SK-N-SH treated with all-trans-retinoic acid at 6 μM for 48 hours (cell line): ENCODE measurements around the gene ADARB2.

Experiments used
- ATAC-seq: fragments of 200-7000 bp; cut with Tn5 transposase; 3 replicates; pipeline ENCODE4 v1.9.1; 2020; ENCODE audit warnings: mild to moderate bottlenecking, moderate library complexity
- ARNTL ChIP-seq: fragments of 450-650 bp; formaldehyde crosslinking; IDR thresholded peaks from 2 replicates; pipeline ENCODE4 v1.5.0; 2020; ENCODE audit warnings: low read depth, mild to moderate bottlenecking, moderate library complexity, borderline replicate concordance
- BACH2 ChIP-seq: fragments of 250-450 bp; sonication (Bioruptor Pico); IDR thresholded peaks from 2 replicates; pipeline ENCODE4 v1.9.0; 2021; ENCODE audit warnings: mild to moderate bottlenecking, borderline replicate concordance
- CSDC2 ChIP-seq: fragments of 250-450 bp; sonication (Bioruptor Pico); IDR thresholded peaks from 2 replicates; pipeline ENCODE4 v1.5.0; 2020; ENCODE audit warnings: mild to moderate bottlenecking, moderate library complexity
- ESRRG ChIP-seq: fragments of 250-450 bp; sonication (Bioruptor Pico); IDR thresholded peaks from 2 replicates; pipeline ENCODE4 v1.6.1; 2021; ENCODE audit warnings: mild to moderate bottlenecking
- GLIS3 ChIP-seq: fragments of 250-450 bp; sonication (Bioruptor Pico); IDR thresholded peaks from 2 replicates; pipeline ENCODE4 v1.5.0; 2020; ENCODE audit warnings: mild to moderate bottlenecking, moderate library complexity
- ISL1 ChIP-seq: fragments of 250-450 bp; sonication (Bioruptor Pico); IDR thresholded peaks from 2 replicates; pipeline ENCODE4 v2.1.2; 2022; ENCODE audit warnings: mild to moderate bottlenecking, moderate library complexity
- OSR1 ChIP-seq: fragments of 250-450 bp; sonication (Bioruptor Pico); IDR thresholded peaks from 2 replicates; pipeline ENCODE4 v1.8.0; 2022; ENCODE audit warnings: moderate library complexity, mild to moderate bottlenecking, inconsistent platforms
- PPARA ChIP-seq: fragments of 250-450 bp; sonication (Bioruptor Pico); IDR thresholded peaks from 2 replicates; pipeline ENCODE4 v1.5.0; 2020; ENCODE audit warnings: mild to moderate bottlenecking, borderline replicate concordance
- RARB ChIP-seq: fragments of 250-450 bp; sonication (Bioruptor Pico); IDR thresholded peaks from 2 replicates; pipeline ENCODE4 v1.8.0; 2021; ENCODE audit warnings: mild to moderate bottlenecking, moderate library complexity
- SNAI2 ChIP-seq: fragments of 250-450 bp; sonication (Bioruptor Pico); IDR thresholded peaks from 2 replicates; pipeline ENCODE4 v1.5.0; 2020; ENCODE audit warnings: mild to moderate bottlenecking, moderate library complexity
- TCF4 ChIP-seq: fragments of 250-450 bp; sonication (Bioruptor Pico); IDR thresholded peaks from 2 replicates; pipeline ENCODE4 v1.8.0; 2021; ENCODE audit warnings: mild to moderate bottlenecking, moderate library complexity, borderline replicate concordance
- ZC3H10 ChIP-seq: fragments of 250-450 bp; sonication (Bioruptor Pico); IDR thresholded peaks from 2 replicates; pipeline ENCODE4 v1.5.1; 2021; ENCODE audit warnings: mild to moderate bottlenecking, moderate library complexity
- ZFP3 ChIP-seq: fragments of 250-450 bp; sonication (Bioruptor Pico); IDR thresholded peaks from 2 replicates; pipeline ENCODE4 v1.5.0; 2020; ENCODE audit warnings: mild to moderate bottlenecking, moderate library complexity
- ZFP30 ChIP-seq: fragments of 450-650 bp; formaldehyde crosslinking; IDR thresholded peaks from 2 replicates; pipeline ENCODE4 v1.5.0; 2022; ENCODE audit warnings: mild to moderate bottlenecking, moderate library complexity
- ZNF565 ChIP-seq: fragments of 450-650 bp; formaldehyde crosslinking; conservative IDR thresholded peaks from 2 replicates; pipeline ENCODE4 v1.5.0; 2020; ENCODE audit warnings: low read depth, mild to moderate bottlenecking, moderate library complexity
- ZNF70 ChIP-seq: fragments of 450-650 bp; formaldehyde crosslinking; IDR thresholded peaks from 2 replicates; pipeline ENCODE4 v1.5.0; 2020; ENCODE audit warnings: mild to moderate bottlenecking, moderate library complexity
- ZNF8 ChIP-seq: fragments of 450-650 bp; formaldehyde crosslinking; IDR thresholded peaks from 2 replicates; pipeline ENCODE4 v1.5.0; 2020; ENCODE audit warnings: mild to moderate bottlenecking, moderate library complexity
- TF ChIP-seq, protein P1 (sequence below): fragments of 250-450 bp; sonication (Bioruptor Pico); IDR thresholded peaks from 2 replicates; pipeline ENCODE4 v1.5.1; 2020; ENCODE audit warnings: low read depth, mild to moderate bottlenecking, moderate library complexity
- TF ChIP-seq, protein P2 (sequence below): fragments of 250-450 bp; sonication (Bioruptor Pico); IDR thresholded peaks from 2 replicates; pipeline ENCODE4 v1.8.0; 2020; ENCODE audit warnings: mild to moderate bottlenecking, moderate library complexity, borderline replicate concordance
- TF ChIP-seq, protein P3 (sequence below): fragments of 250-450 bp; sonication (Bioruptor Pico); IDR thresholded peaks from 2 replicates; pipeline ENCODE4 v1.8.0; 2021; ENCODE audit warnings: low read depth, mild to moderate bottlenecking, moderate library complexity, borderline replicate concordance
- TF ChIP-seq, protein P4 (sequence below): fragments of 250-450 bp; sonication (Bioruptor Pico); IDR thresholded peaks from 2 replicates; pipeline ENCODE4 v1.5.1; 2021; ENCODE audit warnings: mild to moderate bottlenecking, moderate library complexity

The ADARB2 gene

DNA sequence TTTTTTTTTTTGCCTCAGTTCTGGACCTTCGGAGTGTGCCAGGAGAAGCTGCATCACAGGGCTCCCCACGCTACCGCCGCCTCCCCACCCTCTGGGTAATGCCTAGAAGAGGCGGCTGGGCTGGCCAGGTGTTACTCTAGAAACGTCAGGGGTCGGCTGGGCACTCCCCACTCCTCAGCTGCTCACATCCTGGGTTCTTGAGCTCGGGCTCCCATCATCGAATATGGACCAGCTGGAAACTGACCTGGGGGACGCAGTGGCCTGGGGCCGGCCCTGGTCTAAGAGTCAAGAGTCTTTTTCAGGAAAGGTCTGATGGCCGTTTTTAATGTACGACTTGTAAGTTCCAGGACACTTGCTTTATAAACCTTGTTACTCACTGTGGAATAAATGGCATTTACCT is 354.6 kb downstream of the ADARB2 start:
- no peak for ATAC-seq
- no peak for TF ChIP-seq ARNTL (CRISPR knock-in tag)
- no peak for TF ChIP-seq ZFP3 (CRISPR knock-in tag)
- no peak for TF ChIP-seq CSDC2
- no peak for TF ChIP-seq ISL1 (CRISPR knock-in tag)
- TF ChIP-seq, protein P1, sequence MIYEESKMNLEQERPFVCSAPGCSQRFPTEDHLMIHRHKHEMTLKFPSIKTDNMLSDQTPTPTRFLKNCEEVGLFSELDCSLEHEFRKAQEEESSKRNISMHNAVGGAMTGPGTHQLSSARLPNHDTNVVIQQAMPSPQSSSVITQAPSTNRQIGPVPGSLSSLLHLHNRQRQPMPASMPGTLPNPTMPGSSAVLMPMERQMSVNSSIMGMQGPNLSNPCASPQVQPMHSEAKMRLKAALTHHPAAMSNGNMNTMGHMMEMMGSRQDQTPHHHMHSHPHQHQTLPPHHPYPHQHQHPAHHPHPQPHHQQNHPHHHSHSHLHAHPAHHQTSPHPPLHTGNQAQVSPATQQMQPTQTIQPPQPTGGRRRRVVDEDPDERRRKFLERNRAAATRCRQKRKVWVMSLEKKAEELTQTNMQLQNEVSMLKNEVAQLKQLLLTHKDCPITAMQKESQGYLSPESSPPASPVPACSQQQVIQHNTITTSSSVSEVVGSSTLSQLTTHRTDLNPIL (CRISPR knock-in tag), result no peak

DNA sequence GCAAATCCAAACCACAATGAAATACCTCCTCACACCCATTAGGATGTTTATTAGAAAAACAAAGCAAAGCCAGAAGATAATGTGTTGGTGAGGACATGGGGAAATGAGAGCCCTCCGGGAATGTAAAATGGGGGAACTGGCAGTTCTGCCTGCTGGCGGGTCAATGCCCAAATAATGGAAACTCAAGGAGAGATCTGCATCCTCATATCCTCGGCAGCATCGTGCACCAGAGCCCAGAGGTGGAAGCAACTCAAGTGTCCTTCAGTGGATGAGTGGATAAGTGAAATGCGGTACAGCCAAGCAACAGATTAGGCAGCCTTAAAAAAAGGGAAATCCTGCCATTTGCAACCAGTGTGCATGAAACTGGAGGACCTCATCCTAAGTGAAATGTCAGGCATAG is 356.0 kb downstream of the ADARB2 start:
- ATAC-seq, result no peak
- TF ChIP-seq ISL1 (CRISPR knock-in tag), result no peak
- TF ChIP-seq ZNF70 (CRISPR knock-in tag), result no peak
- TF ChIP-seq, protein P2, sequence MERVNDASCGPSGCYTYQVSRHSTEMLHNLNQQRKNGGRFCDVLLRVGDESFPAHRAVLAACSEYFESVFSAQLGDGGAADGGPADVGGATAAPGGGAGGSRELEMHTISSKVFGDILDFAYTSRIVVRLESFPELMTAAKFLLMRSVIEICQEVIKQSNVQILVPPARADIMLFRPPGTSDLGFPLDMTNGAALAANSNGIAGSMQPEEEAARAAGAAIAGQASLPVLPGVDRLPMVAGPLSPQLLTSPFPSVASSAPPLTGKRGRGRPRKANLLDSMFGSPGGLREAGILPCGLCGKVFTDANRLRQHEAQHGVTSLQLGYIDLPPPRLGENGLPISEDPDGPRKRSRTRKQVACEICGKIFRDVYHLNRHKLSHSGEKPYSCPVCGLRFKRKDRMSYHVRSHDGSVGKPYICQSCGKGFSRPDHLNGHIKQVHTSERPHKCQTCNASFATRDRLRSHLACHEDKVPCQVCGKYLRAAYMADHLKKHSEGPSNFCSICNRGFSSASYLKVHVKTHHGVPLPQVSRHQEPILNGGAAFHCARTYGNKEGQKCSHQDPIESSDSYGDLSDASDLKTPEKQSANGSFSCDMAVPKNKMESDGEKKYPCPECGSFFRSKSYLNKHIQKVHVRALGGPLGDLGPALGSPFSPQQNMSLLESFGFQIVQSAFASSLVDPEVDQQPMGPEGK (CRISPR knock-in tag), result no peak
- TF ChIP-seq, all 23 proteins: peak for 0

DNA sequence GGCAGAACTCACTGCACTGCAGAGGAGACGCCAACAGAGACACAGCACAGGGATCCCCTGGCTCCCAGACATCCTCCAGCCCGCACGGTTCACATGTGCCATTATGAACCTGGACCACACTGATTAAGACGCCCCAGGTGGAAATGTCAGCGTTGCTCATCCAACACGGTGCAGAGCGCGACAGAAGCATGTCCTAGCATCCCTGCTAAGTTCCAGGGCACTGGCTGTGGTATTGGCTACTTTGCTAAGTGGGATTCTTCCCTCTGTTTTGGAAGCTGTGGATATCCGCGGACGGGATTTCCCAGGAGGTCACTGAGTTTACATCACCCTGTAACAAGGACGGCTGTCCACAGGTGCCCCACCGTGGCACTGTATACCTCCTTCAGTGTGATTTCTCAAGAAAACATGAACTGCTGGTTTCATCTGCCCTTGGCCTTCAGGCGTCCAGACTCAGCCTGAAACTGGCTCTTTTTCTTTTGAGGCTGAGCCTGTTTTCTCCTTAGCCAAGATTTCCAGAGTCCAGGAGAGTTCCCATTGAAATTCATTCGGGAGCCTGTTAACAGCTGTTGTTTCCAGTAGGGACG is 357.1 kb downstream of the ADARB2 start:
- ATAC-seq, result no peak
- no peak for TF ChIP-seq ESRRG (CRISPR knock-in tag)
- no peak for TF ChIP-seq CSDC2
- TF ChIP-seq ZFP30 (CRISPR knock-in tag), result no peak
- TF ChIP-seq ISL1 (CRISPR knock-in tag), result no peak
- TF ChIP-seq SNAI2 (CRISPR knock-in tag), result no peak
- TF ChIP-seq TCF4 (CRISPR knock-in tag), result no peak
- TF ChIP-seq PPARA (CRISPR knock-in tag), result no peak

DNA sequence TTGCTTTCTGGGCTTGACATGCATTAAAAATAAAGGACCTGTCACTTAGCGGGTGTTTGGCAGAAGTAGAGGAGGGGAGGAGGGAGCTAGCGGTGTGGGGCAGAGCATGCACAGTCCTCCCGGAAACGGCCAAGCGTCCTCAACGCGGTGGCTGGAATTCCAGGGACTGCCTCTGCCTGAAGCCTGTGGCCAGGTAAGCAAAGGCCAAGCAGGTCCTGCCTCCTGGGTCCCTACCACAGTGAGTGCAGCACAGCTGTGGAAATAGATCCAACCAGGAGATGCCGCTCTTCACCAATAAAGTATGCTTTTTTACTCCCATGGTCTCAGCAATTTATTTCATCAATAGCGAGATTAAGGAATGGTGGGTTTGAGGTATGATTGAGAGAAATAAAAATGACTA is 357.7 kb downstream of the ADARB2 start:
- ATAC-seq, result no peak
- TF ChIP-seq ZC3H10, result no peak
- no peak for TF ChIP-seq ZNF70 (CRISPR knock-in tag)
- no peak for TF ChIP-seq ESRRG (CRISPR knock-in tag)
- TF ChIP-seq, protein P2 (CRISPR knock-in tag), result no peak
- TF ChIP-seq ISL1 (CRISPR knock-in tag), result no peak
- TF ChIP-seq ZNF565 (CRISPR knock-in tag), result no peak
- TF ChIP-seq OSR1 (CRISPR knock-in tag), result no peak
- TF ChIP-seq, protein P3, sequence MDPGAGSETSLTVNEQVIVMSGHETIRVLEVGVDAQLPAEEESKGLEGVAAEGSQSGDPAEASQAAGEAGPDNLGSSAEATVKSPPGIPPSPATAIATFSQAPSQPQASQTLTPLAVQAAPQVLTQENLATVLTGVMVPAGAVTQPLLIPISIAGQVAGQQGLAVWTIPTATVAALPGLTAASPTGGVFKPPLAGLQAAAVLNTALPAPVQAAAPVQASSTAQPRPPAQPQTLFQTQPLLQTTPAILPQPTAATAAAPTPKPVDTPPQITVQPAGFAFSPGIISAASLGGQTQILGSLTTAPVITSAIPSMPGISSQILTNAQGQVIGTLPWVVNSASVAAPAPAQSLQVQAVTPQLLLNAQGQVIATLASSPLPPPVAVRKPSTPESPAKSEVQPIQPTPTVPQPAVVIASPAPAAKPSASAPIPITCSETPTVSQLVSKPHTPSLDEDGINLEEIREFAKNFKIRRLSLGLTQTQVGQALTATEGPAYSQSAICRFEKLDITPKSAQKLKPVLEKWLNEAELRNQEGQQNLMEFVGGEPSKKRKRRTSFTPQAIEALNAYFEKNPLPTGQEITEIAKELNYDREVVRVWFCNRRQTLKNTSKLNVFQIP, result no peak
- TF ChIP-seq, protein P4, sequence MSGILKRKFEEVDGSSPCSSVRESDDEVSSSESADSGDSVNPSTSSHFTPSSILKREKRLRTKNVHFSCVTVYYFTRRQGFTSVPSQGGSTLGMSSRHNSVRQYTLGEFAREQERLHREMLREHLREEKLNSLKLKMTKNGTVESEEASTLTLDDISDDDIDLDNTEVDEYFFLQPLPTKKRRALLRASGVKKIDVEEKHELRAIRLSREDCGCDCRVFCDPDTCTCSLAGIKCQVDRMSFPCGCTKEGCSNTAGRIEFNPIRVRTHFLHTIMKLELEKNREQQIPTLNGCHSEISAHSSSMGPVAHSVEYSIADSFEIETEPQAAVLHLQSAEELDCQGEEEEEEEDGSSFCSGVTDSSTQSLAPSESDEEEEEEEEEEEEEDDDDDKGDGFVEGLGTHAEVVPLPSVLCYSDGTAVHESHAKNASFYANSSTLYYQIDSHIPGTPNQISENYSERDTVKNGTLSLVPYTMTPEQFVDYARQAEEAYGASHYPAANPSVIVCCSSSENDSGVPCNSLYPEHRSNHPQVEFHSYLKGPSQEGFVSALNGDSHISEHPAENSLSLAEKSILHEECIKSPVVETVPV (CRISPR knock-in tag), result no peak
- TF ChIP-seq ZNF8 (CRISPR knock-in tag), result no peak
- no peak for TF ChIP-seq CSDC2
- TF ChIP-seq ARNTL (CRISPR knock-in tag), result no peak
- TF ChIP-seq, protein P1 (CRISPR knock-in tag), result no peak
- no peak for TF ChIP-seq RARB (CRISPR knock-in tag)
- TF ChIP-seq BACH2, result no peak
- no peak for TF ChIP-seq GLIS3 (CRISPR knock-in tag)
- no peak for TF ChIP-seq TCF4 (CRISPR knock-in tag)
- TF ChIP-seq ZFP3 (CRISPR knock-in tag), result no peak
